Activated CD4-positive, CD25-positive, alpha-beta regulatory T cell treated with anti-CD3 and anti-CD28 coated beads, Interleukin-2, amount 50 U/mL, for 24 hours (primary cell): ENCODE results near the gene GGN.
"Not testable (repeated sequence)": the region's sequence is repeated elsewhere in the genome, so short reads cannot be mapped to it uniquely, and the experiment has no call there.

Experiments
- ATAC-seq, 2 donors: fragments of 150-1000 bp; cut with Tn5 transposase; one replicate each; pipeline ENCODE4 v1.10.0; 2021; ENCODE audit warnings: mild to moderate bottlenecking in 1 of 2, moderate library complexity in 1 of 2

GGN gene, protein sequence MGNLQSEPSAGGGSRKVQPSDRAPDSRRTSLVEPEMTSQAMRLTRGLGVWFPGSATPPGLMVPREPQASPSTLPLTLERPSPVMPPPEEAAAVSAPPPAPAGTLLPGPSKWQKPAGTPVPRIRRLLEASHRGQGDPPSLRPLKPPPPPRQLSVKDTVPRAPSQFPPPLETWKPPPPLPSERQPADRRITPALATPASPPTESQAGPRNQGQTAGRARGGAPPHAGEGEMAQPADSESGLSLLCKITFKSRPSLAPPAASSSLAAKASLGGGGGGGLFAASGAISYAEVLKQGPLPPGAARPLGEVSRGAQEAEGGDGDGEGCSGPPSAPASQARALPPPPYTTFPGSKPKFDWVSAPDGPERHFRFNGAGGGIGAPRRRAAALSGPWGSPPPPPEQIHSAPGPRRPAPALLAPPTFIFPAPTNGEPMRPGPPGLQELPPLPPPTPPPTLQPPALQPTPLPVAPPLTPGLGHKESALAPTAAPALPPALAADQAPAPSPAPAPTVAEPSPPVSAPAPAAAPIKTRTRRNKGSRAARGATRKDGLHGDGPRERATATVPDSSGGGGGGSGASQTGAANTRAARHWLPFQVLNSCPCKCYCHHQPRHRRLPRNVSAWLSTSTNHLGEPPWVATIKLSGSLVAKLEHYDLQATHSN

DNA sequence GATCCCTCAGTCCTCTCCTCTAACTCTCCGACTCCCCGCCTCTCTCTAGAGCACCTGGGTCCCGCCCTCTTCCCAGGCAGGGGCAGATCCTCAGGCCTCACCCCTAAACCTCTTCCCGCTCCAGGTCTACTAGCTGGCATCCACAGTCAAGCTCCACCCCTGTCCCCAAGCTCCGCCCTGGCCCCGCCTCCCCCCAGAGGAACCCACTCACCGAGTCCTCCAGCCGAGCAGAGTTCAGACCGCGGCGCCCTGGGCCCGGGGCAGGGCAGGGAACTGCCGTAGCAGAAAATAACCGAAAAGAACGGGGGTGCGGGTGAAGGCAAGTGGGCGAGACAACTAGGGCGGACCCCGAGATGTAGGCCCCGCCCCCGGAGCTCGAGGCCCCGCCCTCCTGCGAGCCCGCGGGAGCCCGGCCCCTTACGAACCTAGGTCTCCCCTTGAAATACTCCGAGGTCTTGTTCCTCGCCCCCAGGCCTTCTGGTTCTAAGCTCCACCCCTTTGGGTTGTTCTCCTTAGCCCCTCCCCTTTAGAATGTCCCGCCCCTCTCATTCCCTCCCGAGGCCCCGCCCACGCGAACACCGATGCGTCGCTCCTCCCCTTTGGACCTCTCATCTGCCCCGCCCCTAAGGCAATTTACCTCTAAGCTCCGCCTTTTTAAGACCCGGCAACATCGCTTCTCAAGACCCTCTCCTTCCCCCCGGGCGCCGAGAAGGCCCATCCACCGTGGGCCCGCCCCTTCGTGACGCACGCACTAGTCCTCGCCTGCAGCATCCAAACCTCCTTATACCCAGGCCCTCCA lies at the start of gene GGN:
GGN (minus strand) TSS at position 485 of the 799 bp plus-strand sequence. CDS start 773 bp downstream, outside the sequence.
- peak; percentile 68 to 76 for ATAC-seq

DNA sequence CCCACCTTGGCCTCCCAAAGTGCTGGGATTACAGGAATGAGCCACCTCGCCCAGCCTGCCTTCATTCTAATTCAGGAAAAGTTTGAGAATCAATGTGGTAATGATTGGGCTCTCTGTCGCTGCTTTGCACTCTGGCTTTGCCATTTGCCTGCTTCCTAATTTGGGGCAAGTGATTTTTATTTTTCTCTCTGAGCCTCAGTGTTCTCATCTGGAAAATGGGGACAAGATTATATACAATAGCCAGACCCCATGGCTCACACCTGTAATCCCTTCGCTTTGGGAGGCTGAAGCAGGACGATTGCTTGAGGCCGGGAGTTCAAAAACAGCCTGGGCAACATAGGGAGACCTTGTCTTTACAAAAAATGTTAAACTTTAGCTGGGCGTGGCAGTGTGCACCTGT lies 49.5 kb upstream of the GGN start:
- ATAC-seq = no peak

DNA sequence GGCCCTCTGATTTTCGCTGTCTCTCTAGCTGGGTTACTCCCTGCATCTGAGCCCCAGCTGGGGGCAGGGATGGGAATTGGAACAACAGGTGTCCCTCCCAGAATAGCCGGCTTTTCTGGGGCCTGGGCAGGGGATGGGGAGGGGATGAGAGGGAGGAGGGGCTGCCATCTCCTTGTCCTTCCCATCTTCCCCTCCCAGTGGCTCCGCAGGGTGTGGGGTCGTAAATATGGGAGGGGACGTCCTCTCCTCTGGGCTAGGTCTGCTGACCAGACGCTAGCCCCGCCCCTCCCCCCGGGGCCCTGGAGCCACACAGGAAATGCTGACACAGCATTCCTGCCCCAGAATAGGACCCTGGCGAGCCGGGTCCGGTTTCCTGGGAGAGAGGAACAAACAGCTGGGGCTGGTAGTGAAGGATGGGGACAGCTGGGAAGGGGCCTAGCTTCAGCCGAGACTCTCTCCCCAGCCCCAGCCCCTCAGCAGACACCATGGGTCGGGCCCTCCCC lies 46.8 kb upstream of the GGN start:
- ATAC-seq = no peak

DNA sequence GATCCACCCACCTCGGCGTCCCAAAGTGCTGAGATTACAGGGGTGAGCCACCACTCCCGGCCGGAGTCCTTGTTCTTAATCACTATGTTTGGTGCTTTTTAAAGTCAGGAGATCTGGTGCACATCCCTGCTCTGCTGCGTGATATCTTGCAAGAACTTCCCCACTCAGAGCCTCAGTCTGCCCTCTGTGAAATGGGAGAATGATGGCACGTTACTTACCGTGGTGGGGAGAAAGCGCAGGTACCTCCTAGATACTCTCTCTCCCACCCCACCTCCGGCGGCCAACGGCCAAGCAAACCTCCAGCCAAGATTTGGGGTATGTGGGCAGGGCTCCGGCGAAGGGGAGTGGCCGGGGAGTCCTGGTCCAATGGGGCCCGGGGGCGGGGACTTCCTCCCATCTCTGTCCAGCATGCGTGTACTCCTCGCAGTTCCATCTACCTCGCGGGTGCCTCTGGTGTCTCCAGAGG lies 45.5 kb upstream of the GGN start, which contains the start of gene RYR1:
RYR1 (plus strand) TSS at position 424 of the 466 bp plus-strand sequence. CDS start 139 bp downstream, outside the sequence.
- peak; percentile 58 to 59 for ATAC-seq

DNA sequence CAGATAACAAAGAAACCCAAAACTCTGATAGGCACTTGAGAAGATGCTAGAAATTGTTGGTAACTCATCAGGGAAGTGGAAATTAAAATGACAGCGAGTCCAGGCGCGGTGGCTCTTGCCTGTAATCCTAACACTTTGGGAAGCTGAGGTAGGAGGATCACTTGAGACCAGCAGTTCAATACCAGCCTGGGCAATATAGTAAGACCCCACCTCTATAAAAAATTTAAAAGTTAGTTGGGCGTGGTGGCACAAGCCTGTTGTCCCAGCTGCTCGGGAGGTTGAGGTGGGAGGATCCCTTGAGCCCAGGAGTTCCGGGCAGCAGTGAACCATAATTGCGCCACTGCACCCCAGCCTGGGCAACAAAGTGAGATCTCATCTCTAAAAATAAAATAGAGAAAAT lies 43.1 kb upstream of the GGN start:
- ATAC-seq = no peak

DNA sequence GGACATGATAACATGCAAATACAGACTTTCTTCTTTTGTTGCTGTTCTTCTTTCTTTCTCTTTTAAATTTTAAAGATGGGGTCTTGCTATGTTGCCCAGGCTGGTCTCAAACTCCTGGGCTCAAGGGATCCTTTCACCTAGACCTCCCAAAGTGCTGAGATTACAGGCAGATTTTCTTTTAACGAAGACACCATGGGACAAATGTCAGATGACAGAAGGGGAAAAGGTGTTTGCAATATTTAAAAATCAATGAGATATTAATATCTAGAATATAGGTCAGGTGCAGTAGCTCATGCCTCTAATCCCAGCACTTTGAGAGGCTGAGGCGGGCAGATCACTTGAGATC lies 42.0 kb upstream of the GGN start:
- ATAC-seq = no peak

DNA sequence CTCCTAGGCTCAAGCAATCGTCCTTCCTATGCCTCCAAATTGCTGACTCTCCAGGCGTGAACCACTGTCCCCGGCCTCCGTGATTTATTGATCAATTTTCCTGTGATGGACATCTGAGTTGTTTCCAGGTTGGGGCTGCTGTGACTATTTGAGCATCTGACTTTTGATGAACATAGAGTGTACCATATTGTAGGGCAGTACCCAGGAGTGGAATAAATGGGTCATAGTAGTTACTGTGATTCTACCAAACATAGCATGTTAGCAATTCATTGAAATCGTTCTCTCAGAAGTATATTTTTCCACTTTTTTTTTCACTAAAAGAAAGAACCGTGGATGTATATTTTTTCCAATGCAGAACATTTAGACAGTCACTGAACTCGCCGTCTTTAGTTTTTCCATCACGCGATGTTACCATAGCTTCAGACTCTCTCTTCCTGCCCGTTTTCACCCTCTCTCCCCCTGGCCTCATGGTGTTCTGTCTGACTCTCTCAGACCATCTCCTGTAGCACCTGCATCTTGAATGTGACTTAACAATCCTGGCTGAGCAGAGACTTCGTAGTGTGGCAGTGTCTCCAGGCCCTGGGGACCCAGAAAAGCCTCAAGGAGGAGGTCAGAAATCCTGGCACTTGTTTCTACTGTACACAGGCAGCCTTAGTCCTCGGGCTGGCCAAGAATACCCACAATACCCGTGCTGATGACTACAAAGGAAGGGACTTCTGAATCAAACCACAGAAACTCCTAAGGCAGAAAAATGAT lies 41.4 kb upstream of the GGN start:
- ATAC-seq = peak; percentile 55 to 62

DNA sequence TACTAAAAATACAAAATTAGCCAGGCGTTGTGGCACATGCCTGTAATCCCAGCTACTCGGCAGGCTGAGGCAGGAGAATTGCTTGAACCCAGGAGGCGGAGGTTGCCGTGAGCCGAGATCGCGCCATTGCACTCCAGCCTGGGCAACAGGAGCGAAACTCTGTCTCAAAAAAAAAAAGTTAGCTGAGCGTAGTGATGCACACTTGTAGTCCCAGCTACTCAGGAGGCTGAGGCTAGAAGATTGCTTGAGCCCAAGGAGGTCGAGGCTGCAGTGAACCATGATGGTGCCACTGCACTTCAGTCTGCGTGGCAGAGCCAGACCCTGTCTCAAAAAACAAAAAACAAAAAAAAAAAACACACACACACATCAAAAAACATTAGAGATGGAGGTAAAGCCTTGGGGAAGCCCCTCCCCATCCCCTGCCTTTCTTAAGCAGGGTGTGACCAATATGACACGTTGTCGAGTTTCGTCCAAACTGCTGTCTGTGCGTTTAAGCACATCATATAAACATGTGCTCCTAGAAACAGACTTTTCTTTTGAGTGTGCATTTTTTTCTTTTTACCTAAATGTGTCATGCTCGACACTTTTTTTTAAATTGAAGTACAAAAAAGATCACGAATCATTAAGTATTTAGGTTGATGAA lies 39.3 kb upstream of the GGN start:
- ATAC-seq = peak; percentile 82

DNA sequence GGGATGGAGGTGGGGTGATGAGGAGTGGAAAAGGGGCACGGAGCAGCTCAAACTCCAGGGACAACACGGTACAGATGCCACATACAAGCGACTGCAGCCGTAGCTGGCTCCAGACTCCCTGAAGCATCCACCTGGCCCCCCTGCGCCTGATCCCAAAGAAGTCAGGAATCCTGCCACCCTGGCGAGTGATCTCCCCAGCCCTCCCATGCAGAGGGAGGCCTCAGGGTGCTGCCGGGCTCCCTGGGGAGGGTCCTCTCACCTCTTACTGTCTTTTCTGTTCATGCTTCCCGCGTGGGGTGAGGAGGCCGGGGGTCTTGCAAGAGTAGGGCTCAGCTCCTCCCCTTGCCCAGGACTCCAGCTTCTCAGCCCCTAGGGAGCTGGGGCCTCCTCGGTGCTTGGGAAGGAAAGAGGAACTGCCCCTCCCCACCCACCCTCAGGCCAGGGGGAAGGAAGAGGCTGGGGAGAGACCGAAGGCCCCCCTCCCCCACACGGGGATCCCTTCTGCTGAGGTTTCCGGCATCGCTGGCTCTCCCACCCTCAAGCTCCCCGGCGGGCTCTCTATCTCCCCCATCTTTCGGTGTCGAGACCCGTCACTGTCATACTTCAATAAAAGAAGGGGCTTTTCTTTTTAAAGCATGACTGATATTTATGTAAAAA lies 38.1 kb upstream of the GGN start, which contains the start of gene RASGRP4:
RASGRP4 (minus strand) TSS at position 410 of the 657 bp plus-strand sequence; CDS start at position 282, 128 bp downstream.
- ATAC-seq = peak; percentile 29 to 30

DNA sequence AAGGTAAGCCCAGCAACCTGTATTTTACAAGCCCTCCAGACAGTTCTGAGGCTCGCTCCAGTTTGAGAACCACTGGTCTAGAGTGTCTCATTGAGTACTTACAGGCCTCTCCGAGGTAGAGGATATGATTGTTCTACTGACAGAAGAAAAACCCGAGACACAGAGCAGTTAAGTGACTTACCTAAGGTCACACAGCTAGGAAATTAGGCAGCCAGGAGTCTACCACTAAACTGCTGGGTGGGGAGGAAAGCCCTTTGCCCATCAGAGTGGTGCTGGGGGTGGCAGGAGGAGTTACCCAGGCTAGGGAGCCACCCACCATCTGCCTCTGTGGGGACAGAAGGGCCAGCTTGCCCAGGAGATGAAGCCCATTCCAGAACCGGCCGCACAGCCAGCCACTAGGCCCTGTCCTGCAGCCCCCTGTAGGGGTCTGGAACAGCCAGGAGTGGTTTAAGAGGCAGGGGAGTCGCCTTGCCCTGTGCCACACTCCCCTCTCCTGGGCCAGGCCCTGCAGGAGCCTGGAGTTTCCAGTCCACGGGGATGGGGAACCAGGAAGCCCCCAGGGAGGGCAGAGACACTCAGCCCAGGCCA lies 37.5 kb upstream of the GGN start:
- no peak for ATAC-seq

DNA sequence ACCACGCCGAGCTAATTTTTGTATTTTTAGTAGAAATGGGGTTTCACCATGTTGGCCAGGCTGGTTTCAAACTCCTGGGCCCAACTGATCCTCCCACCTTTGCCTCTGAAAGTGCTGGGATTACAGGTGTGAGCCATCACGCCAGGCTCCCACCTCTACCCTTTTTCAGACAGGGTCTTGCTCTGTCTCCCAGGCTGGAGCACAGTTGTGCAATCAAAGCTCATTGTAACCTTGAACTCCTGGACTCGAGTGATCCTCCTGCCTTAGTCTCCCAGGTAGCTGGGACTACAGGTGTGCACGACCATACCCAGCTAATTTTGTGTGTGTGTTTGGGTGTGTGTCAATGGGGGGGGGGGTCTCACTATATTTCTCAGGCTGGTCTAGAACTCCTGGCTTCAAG lies 36.4 kb upstream of the GGN start:
- ATAC-seq = no peak

DNA sequence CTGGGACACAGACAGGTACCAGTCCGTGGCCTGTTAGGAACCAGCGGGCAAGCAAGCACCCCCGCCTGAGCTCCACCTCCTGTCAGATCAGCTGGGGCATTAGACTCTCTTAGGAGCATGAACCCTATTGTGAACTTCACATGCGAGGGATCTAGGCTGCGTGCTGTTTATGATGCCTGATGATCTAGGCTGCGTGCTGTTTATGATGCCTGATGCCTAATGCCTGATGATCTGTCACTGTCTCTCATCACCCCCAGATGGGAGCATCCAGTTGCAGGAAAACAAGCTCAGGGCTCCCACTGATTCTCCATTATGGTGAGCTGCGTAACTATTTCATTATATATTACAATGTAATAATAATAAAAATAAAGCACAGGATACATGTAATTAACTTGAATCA lies 34.6 kb upstream of the GGN start:
- ATAC-seq = no peak

DNA sequence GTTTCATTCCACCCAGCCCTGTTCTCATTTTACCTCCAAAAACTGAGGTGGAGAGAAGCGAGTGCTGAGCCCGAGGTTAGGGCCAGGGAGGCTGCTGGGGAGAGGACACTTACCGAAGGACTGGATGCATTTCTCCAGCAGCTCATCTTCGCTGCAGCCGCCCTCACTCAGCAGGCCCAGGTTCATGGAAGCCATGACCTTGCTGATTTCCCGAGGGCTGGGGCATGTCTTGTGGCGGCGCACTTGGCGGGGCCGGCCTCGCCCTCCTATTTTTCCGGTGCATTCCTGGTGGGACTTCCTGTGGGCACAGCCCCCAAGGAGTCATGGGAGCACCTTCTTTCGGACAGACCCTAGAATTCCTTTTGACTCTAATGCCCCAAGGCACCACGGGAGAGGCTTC lies 34.0 kb upstream of the GGN start:
- no peak for ATAC-seq

DNA sequence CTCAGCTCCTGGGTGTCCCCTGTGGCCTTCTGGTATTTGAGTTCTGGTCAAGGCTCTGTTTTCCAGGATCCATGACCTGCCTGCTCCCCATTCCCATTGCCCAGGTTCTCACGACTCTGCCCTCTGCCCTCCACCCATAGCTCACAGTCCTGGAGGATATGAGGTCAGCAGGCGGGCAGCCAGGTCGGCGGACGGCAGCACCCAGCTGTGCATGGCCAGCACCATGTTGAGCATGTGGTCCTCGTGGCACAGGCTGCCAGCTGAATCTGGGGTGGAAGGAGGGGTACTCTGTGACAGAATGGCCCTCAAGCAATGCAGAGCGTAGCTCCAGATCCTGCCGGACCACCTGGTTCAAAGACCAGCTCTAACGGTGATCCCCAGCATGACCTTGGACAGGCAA lies 33.1 kb upstream of the GGN start:
- ATAC-seq = no peak

DNA sequence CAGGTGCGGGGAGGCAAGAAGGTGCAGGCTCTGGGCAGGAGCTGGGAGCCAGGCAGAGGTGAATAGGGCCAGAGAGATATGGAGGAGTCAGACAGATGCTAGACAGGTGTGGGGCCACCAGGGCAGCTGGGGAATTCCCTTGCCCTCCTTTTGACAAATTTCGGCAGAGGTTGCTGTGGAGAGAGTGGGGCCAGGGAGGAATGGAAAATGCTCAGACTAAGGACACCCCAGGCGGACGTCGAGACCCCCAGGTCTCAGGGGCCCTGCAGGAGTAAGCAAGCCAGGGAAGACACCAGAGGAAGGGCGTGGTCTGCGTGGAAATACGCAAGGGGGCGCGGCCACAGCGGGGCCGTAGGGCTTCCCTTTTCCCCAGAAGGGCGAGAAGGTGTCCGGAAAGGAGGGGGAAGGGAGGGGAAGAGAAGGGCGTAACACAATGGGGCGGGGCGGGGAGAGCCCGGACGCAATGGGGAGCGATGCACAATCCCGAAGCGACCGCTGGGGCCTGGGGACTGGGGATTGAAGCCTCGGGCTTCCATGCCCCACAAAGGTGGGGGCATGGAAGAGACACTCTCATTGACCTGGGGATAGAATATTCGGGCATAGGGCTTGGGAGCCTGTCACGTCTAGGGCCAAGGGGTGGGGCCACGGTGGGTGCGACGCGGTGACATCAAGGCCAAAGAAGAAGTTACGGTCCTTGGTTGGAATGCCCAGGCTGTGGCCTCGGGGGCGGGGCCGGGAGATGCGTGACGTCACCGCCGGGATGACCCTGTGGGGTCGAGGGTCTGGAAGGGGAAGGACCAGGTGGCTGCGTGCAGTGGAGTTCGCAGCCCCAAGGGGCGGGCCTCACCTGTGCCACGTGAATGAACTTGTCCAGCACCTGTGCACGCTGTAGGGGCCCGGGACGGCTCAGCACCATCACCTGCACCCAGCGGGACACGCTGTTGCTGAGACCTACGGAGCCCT lies 30.0 kb upstream of the GGN start:
- ATAC-seq = peak; percentile 78 to 82

DNA sequence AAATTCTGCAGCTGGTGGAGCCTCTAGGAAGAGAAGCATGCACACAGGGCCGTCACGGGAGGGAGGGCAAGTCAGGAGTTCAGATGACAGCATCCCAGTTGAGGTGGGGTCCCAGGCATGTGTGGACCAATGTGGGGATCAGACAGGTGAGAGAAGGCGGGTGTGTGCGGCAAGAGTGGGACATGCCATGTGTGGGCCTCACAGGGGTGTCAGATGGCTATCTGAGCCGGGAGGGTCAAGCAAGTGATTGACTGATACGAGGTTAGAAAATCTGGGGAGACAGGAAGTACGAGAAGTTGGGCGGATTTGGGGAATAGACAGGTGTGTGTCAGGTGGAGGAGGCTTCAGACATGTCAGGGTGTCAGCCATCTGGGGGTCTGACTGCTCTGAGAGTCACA lies 29.3 kb upstream of the GGN start:
- no peak for ATAC-seq

DNA sequence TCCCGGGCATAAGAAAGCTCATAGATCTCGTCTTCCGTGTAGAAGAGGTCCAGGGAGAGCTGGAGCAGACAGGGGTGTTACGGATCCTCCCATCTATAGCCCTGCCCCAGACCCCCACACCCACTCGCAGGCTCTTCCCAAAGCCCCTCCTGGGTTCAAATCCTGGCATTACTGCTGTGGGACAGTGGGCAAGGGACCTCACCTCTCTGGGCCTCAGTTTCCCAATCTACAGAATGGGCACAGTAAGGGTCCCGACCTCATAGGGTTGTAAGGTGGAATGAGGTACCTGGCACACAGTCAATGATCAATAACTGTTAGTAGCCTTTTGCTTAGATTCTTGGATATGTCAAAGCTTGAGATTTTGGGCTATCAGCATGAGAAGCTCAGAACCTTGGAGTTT lies 25.6 kb upstream of the GGN start:
- ATAC-seq = no peak

DNA sequence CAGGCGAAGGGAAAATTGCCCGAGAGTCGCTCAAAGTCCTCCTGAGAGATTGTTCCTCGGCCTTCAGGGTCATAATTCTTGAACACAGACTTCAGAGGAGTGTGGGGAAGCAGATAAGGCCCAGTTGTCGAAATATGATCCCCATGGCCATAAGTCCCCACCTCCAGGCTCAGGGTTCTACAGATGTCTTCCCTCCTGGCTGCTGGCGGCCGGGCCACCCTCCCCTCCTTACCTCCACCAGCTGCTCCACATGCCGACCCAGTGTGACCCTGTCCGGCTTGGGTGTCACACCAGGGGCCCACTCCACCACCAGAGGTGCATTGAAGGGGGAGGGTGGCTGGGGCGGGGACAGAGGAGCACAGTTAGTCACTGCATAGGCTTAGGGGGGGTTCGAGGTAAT lies 25.1 kb upstream of the GGN start:
- no peak for ATAC-seq

DNA sequence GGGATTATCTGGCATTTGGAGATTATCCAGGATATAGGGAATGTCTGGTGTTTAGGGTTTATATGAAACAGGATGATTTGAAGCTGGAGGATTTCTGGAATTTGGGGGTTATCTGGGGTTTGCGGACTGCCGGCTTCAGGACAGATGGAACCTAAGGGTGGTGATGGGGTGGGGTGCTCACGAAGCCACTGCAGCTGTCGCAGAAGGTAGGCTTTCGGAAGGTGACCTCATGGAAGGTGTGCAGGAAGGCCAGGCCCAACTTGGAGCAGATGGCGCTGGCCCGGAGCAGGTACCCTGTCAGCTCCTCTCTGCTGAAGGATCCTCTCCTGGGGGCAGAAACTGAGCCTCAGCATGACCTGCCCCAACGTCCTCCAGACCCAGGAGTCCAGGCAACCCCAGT lies 24.7 kb upstream of the GGN start:
- ATAC-seq = no peak

DNA sequence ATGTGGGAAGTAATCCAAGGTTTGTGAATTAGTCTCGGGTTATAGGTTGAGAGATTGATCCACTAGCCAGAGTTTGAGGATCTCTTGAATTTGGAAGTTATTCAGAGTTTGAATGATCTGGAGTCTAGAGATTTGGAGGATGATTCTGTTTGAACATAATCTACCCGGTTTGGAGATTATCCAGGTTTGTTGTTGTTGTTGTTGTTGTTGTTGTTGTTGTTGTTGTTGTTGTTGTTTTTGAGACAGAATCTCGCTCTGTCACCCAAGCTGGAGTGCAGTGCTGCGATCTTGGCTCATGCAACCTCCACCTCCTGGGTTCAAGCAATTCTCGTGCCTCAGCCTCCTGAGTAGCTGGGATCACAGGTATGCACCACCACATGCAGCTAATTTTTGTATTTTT lies 24.1 kb upstream of the GGN start:
- not testable (repeated sequence) for ATAC-seq
